GM23338 (cell line): ENCODE results near the gene KCTD14. TPM values are rescaled to one million over a fixed set of nuclear protein-coding genes. Genes with fewer than 3 reads are reported as not detected.

Experiments
- ATAC-seq: fragments of 200-7000 bp; cut with Tn5 transposase; 3 replicates; pipeline ENCODE4 v1.9.1; 2020
- DNase-seq: peaks from one replicate; pipeline ENCODE4 v3.0.0-alpha.2; 2015; ENCODE audit warnings: low spot score
- H2AFZ ChIP-seq: fragments of 200-600 bp; sonication (generic); 2 replicates; pipeline ENCODE4 v1.8.0; 2016; ENCODE audit warnings: antibody characterized with exemption, mild to moderate bottlenecking, moderate library complexity
- H3F3A ChIP-seq: fragments of 200-600 bp; sonication (generic); replicated peaks from 2 replicates; pipeline ENCODE4 v1.8.0; 2017; ENCODE audit warnings: antibody characterized with exemption, mixed run types, low read depth
- H3K27ac ChIP-seq: fragments of 200-600 bp; sonication (generic); 2 replicates; pipeline ENCODE4 v1.6.1; 2016; ENCODE audit warnings: low read depth
- H3K27me3 ChIP-seq: fragments of 200-600 bp; sonication (generic); 2 replicates; pipeline ENCODE4 v1.8.0; 2016; ENCODE audit warnings: mild to moderate bottlenecking, mixed run types, moderate library complexity; ENCODE audit not compliant: insufficient read depth
- H3K36me3 ChIP-seq: fragments of 200-600 bp; sonication (generic); 2 replicates; pipeline ENCODE4 v1.8.0; 2016; ENCODE audit warnings: mild to moderate bottlenecking; ENCODE audit not compliant: insufficient read depth
- H3K4me1 ChIP-seq: fragments of 200-600 bp; sonication (generic); 2 replicates; pipeline ENCODE4 v1.8.0; 2016; ENCODE audit warnings: mild to moderate bottlenecking, moderate library complexity; ENCODE audit not compliant: insufficient read depth
- H3K4me2 ChIP-seq: fragments of 200-600 bp; sonication (generic); 2 replicates; pipeline ENCODE4 v1.7.1; 2017; ENCODE audit warnings: mixed run types
- H3K4me3 ChIP-seq: fragments of 200-600 bp; sonication (generic); 2 replicates; pipeline ENCODE4 v1.6.1; 2016; ENCODE audit warnings: mixed run types
- H3K79me2 ChIP-seq: fragments of 200-600 bp; sonication (generic); replicated peaks from 2 replicates; pipeline ENCODE4 v1.8.0; 2017; ENCODE audit warnings: mild to moderate bottlenecking; ENCODE audit not compliant: insufficient read depth
- H3K9me2 ChIP-seq: fragments of 200-600 bp; sonication (generic); 2 replicates; pipeline ENCODE4 v1.8.0; 2017; ENCODE audit not compliant: insufficient read depth
- H4K20me1 ChIP-seq: fragments of 200-600 bp; sonication (generic); replicated peaks from 2 replicates; pipeline ENCODE4 v1.8.0; 2017; ENCODE audit warnings: mild to moderate bottlenecking; ENCODE audit not compliant: insufficient read depth
- H3K27ac Mint-ChIP-seq: 2 replicates; pipeline ENCODE4 v1.8.0; 2020; ENCODE audit warnings: inconsistent platforms, mild to moderate bottlenecking, moderate library complexity, mixed read lengths
- H3K27me3 Mint-ChIP-seq: 3 replicates; pipeline ENCODE4 v1.8.0; 2022; ENCODE audit warnings: low read depth, mild to moderate bottlenecking, moderate library complexity, mixed read lengths, inconsistent platforms; ENCODE audit not compliant: insufficient read depth, poor library complexity
- H3K36me3 Mint-ChIP-seq: 3 replicates; pipeline ENCODE4 v1.8.0; 2021; ENCODE audit warnings: low read depth, mild to moderate bottlenecking, inconsistent platforms, moderate library complexity, mixed read lengths
- H3K4me1 Mint-ChIP-seq: 3 replicates; pipeline ENCODE4 v1.8.0; 2020; ENCODE audit warnings: mild to moderate bottlenecking, inconsistent platforms, mixed read lengths
- H3K4me3 Mint-ChIP-seq: 3 replicates; pipeline ENCODE4 v1.8.0; 2021; ENCODE audit warnings: moderate library complexity, mild to moderate bottlenecking, inconsistent platforms, mixed read lengths
- H3K9me3 Mint-ChIP-seq: 3 replicates; pipeline ENCODE4 v1.8.0; 2020; ENCODE audit warnings: moderate library complexity, mild to moderate bottlenecking, inconsistent platforms, mixed read lengths
- CREB1 ChIP-seq: fragments of 250-450 bp; sonication (Bioruptor Pico); IDR thresholded peaks from 2 replicates; pipeline ENCODE4 v1.5.0; 2020; ENCODE audit warnings: low read depth, mild to moderate bottlenecking, moderate library complexity
- EZH2 ChIP-seq: fragments of 200-600 bp; sonication (generic); IDR thresholded peaks from one replicate; pipeline ENCODE4 v1.8.0; 2017; ENCODE audit warnings: antibody characterized with exemption, mild to moderate bottlenecking, low read depth; ENCODE audit not compliant: unreplicated experiment
- EZH2phosphoT487 ChIP-seq: fragments of 200-600 bp; sonication (generic); IDR thresholded peaks from one replicate; pipeline ENCODE4 v1.8.1; 2018; ENCODE audit warnings: antibody characterized with exemption; ENCODE audit not compliant: unreplicated experiment
- JUNB ChIP-seq: IDR thresholded peaks from one replicate; pipeline ENCODE4 v1.6.1; 2016; ENCODE audit warnings: antibody characterized with exemption; ENCODE audit not compliant: unreplicated experiment
- NANOG ChIP-seq: IDR thresholded peaks from 2 replicates; pipeline ENCODE4 v1.6.1; 2016; ENCODE audit warnings: antibody characterized with exemption, borderline replicate concordance
- POLR2AphosphoS5 ChIP-seq: IDR thresholded peaks from 2 replicates; pipeline ENCODE4 v1.6.1; 2016; ENCODE audit warnings: antibody characterized with exemption, low read depth
- STAT1 ChIP-seq: IDR thresholded peaks from one replicate; pipeline ENCODE4 v1.6.1; 2016; ENCODE audit warnings: antibody characterized with exemption; ENCODE audit not compliant: unreplicated experiment
- ZNF114 ChIP-seq: fragments of 250-450 bp; sonication (Bioruptor Pico); IDR thresholded peaks from 2 replicates; pipeline ENCODE4 v1.5.0; 2020; ENCODE audit warnings: mild to moderate bottlenecking, moderate library complexity
- ZNF331 ChIP-seq: fragments of 250-450 bp; sonication (Bioruptor Pico); IDR thresholded peaks from 2 replicates; pipeline ENCODE4 v1.5.0; 2020; ENCODE audit warnings: low read depth, mild to moderate bottlenecking, moderate library complexity
- polyA plus RNA-seq: library from polyadenylated mRNA; unstranded; fragments of >200 nt; fragmentation: Nextera tagmentation; extraction: Ambion mirVana; gene quantifications from 2 replicates; pipeline ENCODE4 v1.2.1, GENCODE V29; 2016
- total RNA-seq: library from RNA; depleted of rRNA; stranded (reverse); fragments of >200 nt; shearing (Covaris generic); gene quantifications from 2 replicates; pipeline ENCODE4 v1.2.3, GENCODE V29; 2014
- TF ChIP-seq, protein P1 (sequence below): IDR thresholded peaks from 2 replicates; pipeline ENCODE4 v1.6.1; 2016; ENCODE audit warnings: antibody characterized with exemption
- TF ChIP-seq, protein P2 (sequence below), 2 experiments: fragments of 200-600 bp in 1 of 2; sonication (generic) in 1 of 2; conservative IDR thresholded peaks; 2 replicates each; pipeline versions ENCODE4 v1.5.1 to v1.6.1; 2016 to 2017; ENCODE audit warnings: antibody characterized with exemption in 2 of 2, low read depth in 2 of 2, mild to moderate bottlenecking in 2 of 2, moderate library complexity in 1 of 2
- TF ChIP-seq, protein P3 (sequence below): IDR thresholded peaks from one replicate; pipeline ENCODE4 v1.6.1; 2018; ENCODE audit warnings: antibody characterized with exemption; ENCODE audit not compliant: unreplicated experiment
- TF ChIP-seq, protein P4 (sequence below): fragments of 250-450 bp; sonication (Bioruptor Pico); IDR thresholded peaks from 2 replicates; pipeline ENCODE4 v1.5.0; 2020; ENCODE audit warnings: mild to moderate bottlenecking, moderate library complexity

Gene KCTD14
- total and polyA plus RNA-seq, 2 experiments from 2014 or later, result 5.9 to 19.1 TPM

DNA sequence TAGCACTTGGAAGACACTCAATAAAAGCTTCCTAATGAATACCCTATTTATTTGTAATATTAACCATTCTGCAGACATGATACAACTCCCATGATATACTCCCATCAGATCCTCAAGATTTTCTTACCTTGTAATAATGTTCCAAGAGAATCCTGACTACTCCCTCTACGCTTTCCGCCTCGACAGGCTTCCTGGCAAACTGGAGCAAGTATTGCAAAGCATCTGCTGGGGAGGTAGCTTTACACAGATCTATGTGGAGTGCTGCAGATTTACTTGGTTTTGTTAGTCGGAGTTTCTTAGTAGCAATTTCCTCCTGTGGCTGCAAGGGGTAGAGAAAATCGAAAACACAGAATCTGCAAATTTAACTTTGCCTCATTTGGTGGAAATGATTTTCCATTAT, 32.1 kb downstream of the KCTD14 start:
- no peak for ATAC-seq
- TF ChIP-seq CREB1 (CRISPR knock-in tag), result no peak
- no peak for TF ChIP-seq POLR2AphosphoS5
- no peak for TF ChIP-seq STAT1
- TF ChIP-seq, protein P1, sequence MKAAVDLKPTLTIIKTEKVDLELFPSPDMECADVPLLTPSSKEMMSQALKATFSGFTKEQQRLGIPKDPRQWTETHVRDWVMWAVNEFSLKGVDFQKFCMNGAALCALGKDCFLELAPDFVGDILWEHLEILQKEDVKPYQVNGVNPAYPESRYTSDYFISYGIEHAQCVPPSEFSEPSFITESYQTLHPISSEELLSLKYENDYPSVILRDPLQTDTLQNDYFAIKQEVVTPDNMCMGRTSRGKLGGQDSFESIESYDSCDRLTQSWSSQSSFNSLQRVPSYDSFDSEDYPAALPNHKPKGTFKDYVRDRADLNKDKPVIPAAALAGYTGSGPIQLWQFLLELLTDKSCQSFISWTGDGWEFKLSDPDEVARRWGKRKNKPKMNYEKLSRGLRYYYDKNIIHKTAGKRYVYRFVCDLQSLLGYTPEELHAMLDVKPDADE, result no peak
- TF ChIP-seq NANOG, result no peak
- no peak for TF ChIP-seq ZNF331 (CRISPR knock-in tag)
- no peak for TF ChIP-seq EZH2phosphoT487
- no peak for TF ChIP-seq EZH2
- TF ChIP-seq, protein P2, sequence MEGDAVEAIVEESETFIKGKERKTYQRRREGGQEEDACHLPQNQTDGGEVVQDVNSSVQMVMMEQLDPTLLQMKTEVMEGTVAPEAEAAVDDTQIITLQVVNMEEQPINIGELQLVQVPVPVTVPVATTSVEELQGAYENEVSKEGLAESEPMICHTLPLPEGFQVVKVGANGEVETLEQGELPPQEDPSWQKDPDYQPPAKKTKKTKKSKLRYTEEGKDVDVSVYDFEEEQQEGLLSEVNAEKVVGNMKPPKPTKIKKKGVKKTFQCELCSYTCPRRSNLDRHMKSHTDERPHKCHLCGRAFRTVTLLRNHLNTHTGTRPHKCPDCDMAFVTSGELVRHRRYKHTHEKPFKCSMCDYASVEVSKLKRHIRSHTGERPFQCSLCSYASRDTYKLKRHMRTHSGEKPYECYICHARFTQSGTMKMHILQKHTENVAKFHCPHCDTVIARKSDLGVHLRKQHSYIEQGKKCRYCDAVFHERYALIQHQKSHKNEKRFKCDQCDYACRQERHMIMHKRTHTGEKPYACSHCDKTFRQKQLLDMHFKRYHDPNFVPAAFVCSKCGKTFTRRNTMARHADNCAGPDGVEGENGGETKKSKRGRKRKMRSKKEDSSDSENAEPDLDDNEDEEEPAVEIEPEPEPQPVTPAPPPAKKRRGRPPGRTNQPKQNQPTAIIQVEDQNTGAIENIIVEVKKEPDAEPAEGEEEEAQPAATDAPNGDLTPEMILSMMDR (conservative IDR thresholded peaks at IDR 0.05; ENCODE audit: low read depth in 2 of 2), result no peak
- TF ChIP-seq, protein P3, sequence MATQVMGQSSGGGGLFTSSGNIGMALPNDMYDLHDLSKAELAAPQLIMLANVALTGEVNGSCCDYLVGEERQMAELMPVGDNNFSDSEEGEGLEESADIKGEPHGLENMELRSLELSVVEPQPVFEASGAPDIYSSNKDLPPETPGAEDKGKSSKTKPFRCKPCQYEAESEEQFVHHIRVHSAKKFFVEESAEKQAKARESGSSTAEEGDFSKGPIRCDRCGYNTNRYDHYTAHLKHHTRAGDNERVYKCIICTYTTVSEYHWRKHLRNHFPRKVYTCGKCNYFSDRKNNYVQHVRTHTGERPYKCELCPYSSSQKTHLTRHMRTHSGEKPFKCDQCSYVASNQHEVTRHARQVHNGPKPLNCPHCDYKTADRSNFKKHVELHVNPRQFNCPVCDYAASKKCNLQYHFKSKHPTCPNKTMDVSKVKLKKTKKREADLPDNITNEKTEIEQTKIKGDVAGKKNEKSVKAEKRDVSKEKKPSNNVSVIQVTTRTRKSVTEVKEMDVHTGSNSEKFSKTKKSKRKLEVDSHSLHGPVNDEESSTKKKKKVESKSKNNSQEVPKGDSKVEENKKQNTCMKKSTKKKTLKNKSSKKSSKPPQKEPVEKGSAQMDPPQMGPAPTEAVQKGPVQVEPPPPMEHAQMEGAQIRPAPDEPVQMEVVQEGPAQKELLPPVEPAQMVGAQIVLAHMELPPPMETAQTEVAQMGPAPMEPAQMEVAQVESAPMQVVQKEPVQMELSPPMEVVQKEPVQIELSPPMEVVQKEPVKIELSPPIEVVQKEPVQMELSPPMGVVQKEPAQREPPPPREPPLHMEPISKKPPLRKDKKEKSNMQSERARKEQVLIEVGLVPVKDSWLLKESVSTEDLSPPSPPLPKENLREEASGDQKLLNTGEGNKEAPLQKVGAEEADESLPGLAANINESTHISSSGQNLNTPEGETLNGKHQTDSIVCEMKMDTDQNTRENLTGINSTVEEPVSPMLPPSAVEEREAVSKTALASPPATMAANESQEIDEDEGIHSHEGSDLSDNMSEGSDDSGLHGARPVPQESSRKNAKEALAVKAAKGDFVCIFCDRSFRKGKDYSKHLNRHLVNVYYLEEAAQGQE, result no peak
- TF ChIP-seq, protein P4, sequence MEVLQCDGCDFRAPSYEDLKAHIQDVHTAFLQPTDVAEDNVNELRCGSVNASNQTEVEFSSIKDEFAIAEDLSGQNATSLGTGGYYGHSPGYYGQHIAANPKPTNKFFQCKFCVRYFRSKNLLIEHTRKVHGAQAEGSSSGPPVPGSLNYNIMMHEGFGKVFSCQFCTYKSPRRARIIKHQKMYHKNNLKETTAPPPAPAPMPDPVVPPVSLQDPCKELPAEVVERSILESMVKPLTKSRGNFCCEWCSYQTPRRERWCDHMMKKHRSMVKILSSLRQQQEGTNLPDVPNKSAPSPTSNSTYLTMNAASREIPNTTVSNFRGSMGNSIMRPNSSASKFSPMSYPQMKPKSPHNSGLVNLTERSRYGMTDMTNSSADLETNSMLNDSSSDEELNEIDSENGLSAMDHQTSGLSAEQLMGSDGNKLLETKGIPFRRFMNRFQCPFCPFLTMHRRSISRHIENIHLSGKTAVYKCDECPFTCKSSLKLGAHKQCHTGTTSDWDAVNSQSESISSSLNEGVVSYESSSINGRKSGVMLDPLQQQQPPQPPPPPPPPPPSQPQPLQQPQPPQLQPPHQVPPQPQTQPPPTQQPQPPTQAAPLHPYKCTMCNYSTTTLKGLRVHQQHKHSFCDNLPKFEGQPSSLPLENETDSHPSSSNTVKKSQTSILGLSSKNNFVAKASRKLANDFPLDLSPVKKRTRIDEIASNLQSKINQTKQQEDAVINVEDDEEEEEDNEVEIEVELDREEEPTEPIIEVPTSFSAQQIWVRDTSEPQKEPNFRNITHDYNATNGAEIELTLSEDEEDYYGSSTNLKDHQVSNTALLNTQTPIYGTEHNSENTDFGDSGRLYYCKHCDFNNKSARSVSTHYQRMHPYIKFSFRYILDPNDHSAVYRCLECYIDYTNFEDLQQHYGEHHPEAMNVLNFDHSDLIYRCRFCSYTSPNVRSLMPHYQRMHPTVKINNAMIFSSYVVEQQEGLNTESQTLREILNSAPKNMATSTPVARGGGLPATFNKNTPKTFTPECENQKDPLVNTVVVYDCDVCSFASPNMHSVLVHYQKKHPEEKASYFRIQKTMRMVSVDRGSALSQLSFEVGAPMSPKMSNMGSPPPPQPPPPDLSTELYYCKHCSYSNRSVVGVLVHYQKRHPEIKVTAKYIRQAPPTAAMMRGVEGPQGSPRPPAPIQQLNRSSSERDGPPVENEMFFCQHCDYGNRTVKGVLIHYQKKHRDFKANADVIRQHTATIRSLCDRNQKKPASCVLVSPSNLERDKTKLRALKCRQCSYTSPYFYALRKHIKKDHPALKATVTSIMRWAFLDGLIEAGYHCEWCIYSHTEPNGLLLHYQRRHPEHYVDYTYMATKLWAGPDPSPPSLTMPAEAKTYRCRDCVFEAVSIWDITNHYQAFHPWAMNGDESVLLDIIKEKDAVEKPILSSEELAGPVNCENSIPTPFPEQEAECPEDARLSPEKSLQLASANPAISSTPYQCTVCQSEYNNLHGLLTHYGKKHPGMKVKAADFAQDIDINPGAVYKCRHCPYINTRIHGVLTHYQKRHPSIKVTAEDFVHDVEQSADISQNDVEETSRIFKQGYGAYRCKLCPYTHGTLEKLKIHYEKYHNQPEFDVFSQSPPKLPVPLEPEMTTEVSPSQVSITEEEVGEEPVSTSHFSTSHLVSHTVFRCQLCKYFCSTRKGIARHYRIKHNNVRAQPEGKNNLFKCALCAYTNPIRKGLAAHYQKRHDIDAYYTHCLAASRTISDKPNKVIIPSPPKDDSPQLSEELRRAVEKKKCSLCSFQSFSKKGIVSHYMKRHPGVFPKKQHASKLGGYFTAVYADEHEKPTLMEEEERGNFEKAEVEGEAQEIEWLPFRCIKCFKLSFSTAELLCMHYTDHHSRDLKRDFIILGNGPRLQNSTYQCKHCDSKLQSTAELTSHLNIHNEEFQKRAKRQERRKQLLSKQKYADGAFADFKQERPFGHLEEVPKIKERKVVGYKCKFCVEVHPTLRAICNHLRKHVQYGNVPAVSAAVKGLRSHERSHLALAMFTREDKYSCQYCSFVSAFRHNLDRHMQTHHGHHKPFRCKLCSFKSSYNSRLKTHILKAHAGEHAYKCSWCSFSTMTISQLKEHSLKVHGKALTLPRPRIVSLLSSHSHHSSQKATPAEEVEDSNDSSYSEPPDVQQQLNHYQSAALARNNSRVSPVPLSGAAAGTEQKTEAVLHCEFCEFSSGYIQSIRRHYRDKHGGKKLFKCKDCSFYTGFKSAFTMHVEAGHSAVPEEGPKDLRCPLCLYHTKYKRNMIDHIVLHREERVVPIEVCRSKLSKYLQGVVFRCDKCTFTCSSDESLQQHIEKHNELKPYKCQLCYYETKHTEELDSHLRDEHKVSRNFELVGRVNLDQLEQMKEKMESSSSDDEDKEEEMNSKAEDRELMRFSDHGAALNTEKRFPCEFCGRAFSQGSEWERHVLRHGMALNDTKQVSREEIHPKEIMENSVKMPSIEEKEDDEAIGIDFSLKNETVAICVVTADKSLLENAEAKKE, result no peak
- no peak for TF ChIP-seq ZNF114 (CRISPR knock-in tag)
- TF ChIP-seq JUNB, result no peak
- Histone ChIP-seq H3K4me1 (peaks cover 6% of the 10 kb centered on the region; the same call in 1 of the 2 replicates), H3K36me3 (peaks cover 10% of the 10 kb centered on the region; the same call in 1 of the 2 replicates), H4K20me1 (no peaks in the 10 kb centered on the region), H3K9me2 (no peaks in the 10 kb centered on the region), H2AFZ (no peak overlapping the region), H3K79me2 (peaks cover 31% of the 10 kb centered on the region), H3K4me3 (no peak overlapping the region), H3K4me2 (no peak overlapping the region), H3K27me3 (no peaks in the 10 kb centered on the region), H3K27ac (no peak overlapping the region), H3F3A (peaks cover 6% of the 10 kb centered on the region; the same call in 1 of the 2 replicates)
- peaks cover 5% of the 10 kb centered on the region for H3K27me3 Mint-ChIP-seq
- H3K9me3 Mint-ChIP-seq, result peaks cover 2% of the 10 kb centered on the region; the same call in 1 of the 3 replicates
- peaks cover 28% of the 10 kb centered on the region for H3K36me3 Mint-ChIP-seq
- peaks cover 9% of the 10 kb centered on the region for H3K4me1 Mint-ChIP-seq
- H3K4me3 Mint-ChIP-seq, result no peak overlapping the region
- H3K27ac Mint-ChIP-seq, result no peak overlapping the region
- DNase-seq, result no peak
